CD14-positive monocyte (primary cell): ENCODE results near the gene GRIN2A. TPM values are rescaled to one million over a fixed set of nuclear protein-coding genes. Genes with fewer than 3 reads are reported as not detected.

Source experiments
- DNase-seq, 3 donors: peaks; one replicate each; pipeline ENCODE4 v3.0.0-alpha.2; 2011 to 2022
- H2AFZ ChIP-seq: 2 replicates; pipeline ENCODE4 v1.6.0; 2012; ENCODE audit warnings: mild to moderate bottlenecking, low read depth, low read length, inconsistent platforms; ENCODE audit not compliant: insufficient read depth, poor library complexity, severe bottlenecking
- H3K27ac ChIP-seq, 2 donors: 1 replicate in 1 of 2; 2 replicates in 1 of 2; pipeline ENCODE4 v1.5.1; 2012 to 2013; ENCODE audit warnings: low read length in 2 of 2, control low read depth in 1 of 2, inconsistent platforms in 1 of 2, low read depth in 1 of 2, mild to moderate bottlenecking in 1 of 2
- H3K27me3 ChIP-seq, 2 donors: one replicate each; pipeline versions ENCODE4 v1.6.0 to v1.6.1; 2011 to 2013; ENCODE audit warnings: low read length in 2 of 2; ENCODE audit not compliant: control insufficient read depth in 2 of 2, insufficient read depth in 2 of 2
- H3K36me3 ChIP-seq, 2 donors: replicated peaks in 1 of 2; 1 replicate in 1 of 2; 2 replicates in 1 of 2; pipeline versions ENCODE4 v1.5.1 to v1.6.1; 2012 to 2013; ENCODE audit warnings: low read length in 2 of 2, control low read depth in 1 of 2, inconsistent platforms in 1 of 2, mild to moderate bottlenecking in 1 of 2; ENCODE audit not compliant: insufficient read depth in 2 of 2, control insufficient read depth in 1 of 2
- H3K4me1 ChIP-seq, 2 donors: 1 replicate in 1 of 2; 2 replicates in 1 of 2; pipeline versions ENCODE4 v1.5.1 to v1.6.1; 2012 to 2013; ENCODE audit warnings: low read length in 2 of 2, control low read depth in 1 of 2, inconsistent platforms in 1 of 2, mild to moderate bottlenecking in 1 of 2, moderate library complexity in 1 of 2; ENCODE audit not compliant: insufficient read depth in 2 of 2, control insufficient read depth in 1 of 2
- H3K4me2 ChIP-seq: replicated peaks from 2 replicates; pipeline ENCODE3; 2012; ENCODE audit warnings: low read length, moderate library complexity, mild to moderate bottlenecking; ENCODE audit not compliant: poor library complexity, severe bottlenecking; ENCODE audit errors: extremely low read depth
- H3K4me3 ChIP-seq, 3 experiments: fragments of 200-600 bp in 1 of 3; sonication (generic) in 1 of 3; replicated peaks in 1 of 3; 1 replicate in 2 of 3; 2 replicates in 1 of 3; pipeline ENCODE4 v1.5.1; 2011 to 2013; ENCODE audit warnings: low read length in 3 of 3, mild to moderate bottlenecking in 3 of 3, control low read depth in 2 of 3, low read depth in 2 of 3, inconsistent platforms in 1 of 3, moderate library complexity in 1 of 3
- H3K79me2 ChIP-seq: 2 replicates; pipeline ENCODE4 v1.6.0; 2012; ENCODE audit warnings: mild to moderate bottlenecking, control low read depth, inconsistent platforms, low read length, moderate library complexity; ENCODE audit not compliant: insufficient read depth
- H3K9ac ChIP-seq: 2 replicates; pipeline ENCODE4 v1.6.0; 2017; ENCODE audit warnings: low read length, mild to moderate bottlenecking; ENCODE audit not compliant: insufficient read depth, poor library complexity, severe bottlenecking
- H3K9me3 ChIP-seq, 2 donors: replicated peaks in 1 of 2; 1 replicate in 1 of 2; 2 replicates in 1 of 2; pipeline versions ENCODE4 v1.5.1 to v1.6.1; 2012 to 2013; ENCODE audit warnings: low read length in 2 of 2, control low read depth in 1 of 2; ENCODE audit not compliant: control insufficient read depth in 1 of 2, insufficient read depth in 1 of 2
- H4K20me1 ChIP-seq: 2 replicates; pipeline ENCODE4 v1.6.0; 2012; ENCODE audit warnings: mild to moderate bottlenecking, low read length, control low read depth, moderate library complexity; ENCODE audit not compliant: insufficient read depth
- H3K27ac Mint-ChIP-seq, 7 donors: one replicate each; pipeline ENCODE4 v1.8.0; 2020; ENCODE audit warnings: mild to moderate bottlenecking in 7 of 7, mixed read lengths in 7 of 7, moderate library complexity in 6 of 7, inconsistent platforms in 2 of 7
- H3K27me3 Mint-ChIP-seq, 3 donors: one replicate each; pipeline ENCODE4 v1.8.0; 2021 to 2022; ENCODE audit warnings: low read depth in 3 of 3, mild to moderate bottlenecking in 3 of 3, mixed read lengths in 3 of 3, moderate library complexity in 3 of 3, inconsistent platforms in 1 of 3
- H3K36me3 Mint-ChIP-seq, 2 donors: one replicate each; pipeline ENCODE4 v1.8.0; 2020; ENCODE audit warnings: mixed read lengths in 2 of 2, inconsistent platforms in 1 of 2, mild to moderate bottlenecking in 1 of 2
- H3K4me1 Mint-ChIP-seq: one replicate; pipeline ENCODE4 v1.8.0; 2020; ENCODE audit warnings: mild to moderate bottlenecking, mixed read lengths
- H3K4me3 Mint-ChIP-seq, 2 donors: one replicate each; pipeline ENCODE4 v1.8.0; 2020; ENCODE audit warnings: mild to moderate bottlenecking in 2 of 2, mixed read lengths in 2 of 2, moderate library complexity in 1 of 2
- H3K9me3 Mint-ChIP-seq, 7 donors: one replicate each; pipeline ENCODE4 v1.8.0; 2020 to 2022; ENCODE audit warnings: mixed read lengths in 7 of 7, mild to moderate bottlenecking in 6 of 7, moderate library complexity in 6 of 7, inconsistent platforms in 2 of 7
- WGBS: methylation state at CpG from one replicate; pipeline ENCODE4 v1.1.5; 2013; ENCODE audit warnings: missing lambda C conversion rate; ENCODE audit not compliant: insufficient coverage; 5-methylcytosine and 5-hydroxymethylcytosine counted together
- intact Hi-C, 2 donors: fragments of 100-400 bp; cut with micrococcal nuclease; formaldehyde crosslinking; loops; one replicate each; pipeline versions ENCODE4 v1.15.0 to v1.15.1; 2023
- polyA plus RNA-seq, 3 donors: library from polyadenylated mRNA; depleted of rRNA in 1 of 3; unstranded in 2 of 3; stranded (reverse) in 1 of 3; fragments of 300-500 nt in 2 of 3; fragments of >200 nt in 1 of 3; fragmentation: Illumina TruSeq in 2 of 3; gene quantifications; 1 replicate in 2 of 3; 2 replicates in 1 of 3; pipeline ENCODE4 v1.2.3, GENCODE V29; 2012 to 2021
- TF ChIP-seq, protein P1 (sequence below): fragments of 200-600 bp; IDR thresholded peaks from one replicate; pipeline ENCODE4 v1.8.0; 2022; ENCODE audit warnings: antibody characterized with exemption, mild to moderate bottlenecking

The GRIN2A gene
- polyA plus RNA-seq, 3 donors: not detected

DNA sequence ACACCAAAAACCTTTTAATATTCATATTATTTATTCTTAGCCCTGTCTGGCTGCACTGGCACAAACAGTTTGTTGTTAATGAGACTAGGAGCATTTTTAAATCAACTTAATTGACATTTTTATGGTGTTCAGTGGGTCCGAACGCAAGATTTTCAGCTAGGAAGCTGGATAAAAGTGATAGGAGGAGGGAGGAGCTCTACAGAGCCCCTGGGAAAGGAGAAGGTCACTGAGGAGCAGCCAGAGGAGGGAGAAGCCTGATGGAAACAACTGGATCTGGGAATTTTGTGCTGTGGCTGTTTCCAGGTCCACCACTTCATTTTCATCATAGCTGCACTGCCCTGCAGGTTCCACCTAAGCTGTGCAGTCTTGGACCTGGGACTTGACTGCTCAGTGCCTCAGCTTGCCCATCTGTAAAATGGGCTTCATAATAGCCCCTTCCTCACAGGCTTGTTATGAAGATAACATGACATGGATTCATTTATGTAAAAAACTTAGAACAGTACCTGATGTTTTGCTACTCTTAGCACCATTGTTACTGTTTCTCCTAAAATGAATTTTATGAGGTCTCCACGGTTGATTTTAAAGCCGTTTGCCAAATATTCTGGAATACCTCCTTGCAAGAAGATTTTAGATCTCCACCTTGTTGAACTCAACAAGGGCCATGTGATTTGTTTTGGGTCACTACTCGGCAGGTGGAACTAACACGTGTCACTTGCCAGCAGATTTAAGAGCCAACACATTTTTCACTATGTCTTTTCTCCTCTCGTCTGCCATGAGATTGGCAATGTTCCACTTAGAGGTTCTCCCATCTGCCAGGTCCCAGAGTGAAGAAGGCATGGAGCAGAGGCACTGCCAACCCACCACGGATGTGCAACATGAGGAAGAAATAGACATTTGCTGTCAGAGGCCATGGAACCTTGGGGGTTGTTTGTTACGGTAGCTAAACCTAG is 18.7 kb upstream of the GRIN2A start:
- Histone ChIP-seq H2AFZ (no peak overlapping the region), H4K20me1 (no peaks in the 10 kb centered on the region), H3K79me2 (no peaks in the 10 kb centered on the region), H3K9ac (no peak overlapping the region), H3K36me3 (no peaks in the 10 kb centered on the region), H3K4me1 (no peaks in the 10 kb centered on the region), H3K4me2 (no peak overlapping the region), H3K4me3 (no peak overlapping the region), H3K27ac (no peak overlapping the region), H3K9me3 (peaks cover 0 to 6% of the 10 kb centered on the region in 2 donors), H3K27me3 (no peaks in the 10 kb centered on the region)
- TF ChIP-seq, protein P1, sequence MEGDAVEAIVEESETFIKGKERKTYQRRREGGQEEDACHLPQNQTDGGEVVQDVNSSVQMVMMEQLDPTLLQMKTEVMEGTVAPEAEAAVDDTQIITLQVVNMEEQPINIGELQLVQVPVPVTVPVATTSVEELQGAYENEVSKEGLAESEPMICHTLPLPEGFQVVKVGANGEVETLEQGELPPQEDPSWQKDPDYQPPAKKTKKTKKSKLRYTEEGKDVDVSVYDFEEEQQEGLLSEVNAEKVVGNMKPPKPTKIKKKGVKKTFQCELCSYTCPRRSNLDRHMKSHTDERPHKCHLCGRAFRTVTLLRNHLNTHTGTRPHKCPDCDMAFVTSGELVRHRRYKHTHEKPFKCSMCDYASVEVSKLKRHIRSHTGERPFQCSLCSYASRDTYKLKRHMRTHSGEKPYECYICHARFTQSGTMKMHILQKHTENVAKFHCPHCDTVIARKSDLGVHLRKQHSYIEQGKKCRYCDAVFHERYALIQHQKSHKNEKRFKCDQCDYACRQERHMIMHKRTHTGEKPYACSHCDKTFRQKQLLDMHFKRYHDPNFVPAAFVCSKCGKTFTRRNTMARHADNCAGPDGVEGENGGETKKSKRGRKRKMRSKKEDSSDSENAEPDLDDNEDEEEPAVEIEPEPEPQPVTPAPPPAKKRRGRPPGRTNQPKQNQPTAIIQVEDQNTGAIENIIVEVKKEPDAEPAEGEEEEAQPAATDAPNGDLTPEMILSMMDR: no peak
- no peak for DNase-seq
- H3K4me1 Mint-ChIP-seq: no peaks in the 10 kb centered on the region
- no peaks in the 10 kb centered on the region for H3K36me3 Mint-ChIP-seq
- no peak overlapping the region for H3K27ac Mint-ChIP-seq
- intact Hi-C loops: no loop called here
- H3K9me3 Mint-ChIP-seq: peaks cover 3 to 14% (median 9%) of the 10 kb centered on the region in 7 donors
- no peak overlapping the region for H3K4me3 Mint-ChIP-seq
- H3K27me3 Mint-ChIP-seq: peaks cover 4 to 16% (median 5%) of the 10 kb centered on the region in 3 donors
- WGBS: 88% methylated on average over 6 of the region's 9 CpGs

DNA sequence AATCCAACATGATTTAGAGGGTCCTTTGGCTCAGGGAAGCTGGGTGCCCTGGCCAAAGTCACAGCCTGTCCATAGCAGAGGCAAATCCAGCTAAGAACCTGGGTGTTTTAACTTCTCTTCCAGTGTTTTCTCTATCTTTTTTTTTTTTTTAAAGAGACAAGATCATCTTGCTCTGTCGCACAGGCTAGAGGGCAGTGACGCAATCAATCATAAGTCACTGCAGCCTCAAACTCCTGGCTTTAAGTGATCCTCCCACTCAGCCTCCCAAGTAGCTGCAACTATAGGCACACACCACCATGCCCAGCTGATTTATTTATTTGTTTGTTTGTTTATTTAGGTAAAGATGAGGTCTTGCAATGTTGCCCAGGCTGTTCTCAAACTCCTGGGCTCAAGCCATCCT is 14.8 kb upstream of the GRIN2A start:
- H3K27me3 Mint-ChIP-seq: peaks cover 2 to 5% (median 5%) of the 10 kb centered on the region in 3 donors

More for the DNA sequence above, 14.8 kb upstream of the GRIN2A start:
- no peaks in the 10 kb centered on the region for H3K36me3 ChIP-seq
- no peak overlapping the region for H3K4me3 ChIP-seq
- TF ChIP-seq, protein P1: no peak
- no peak overlapping the region for H3K9ac ChIP-seq
- Mint-ChIP-seq H3K9me3 (peaks cover 0 to 4% (median 0%) of the 10 kb centered on the region in 7 donors), H3K27ac (peak overlapping the region in 1 of 7 donors; percentile 46), H3K36me3 (no peaks in the 10 kb centered on the region), H3K4me1 (no peaks in the 10 kb centered on the region), H3K4me3 (no peak overlapping the region)
- H3K79me2 ChIP-seq: no peaks in the 10 kb centered on the region
- H2AFZ ChIP-seq: no peak overlapping the region
- intact Hi-C loops: no loop called here
- no peak for DNase-seq
- H3K27me3 ChIP-seq: no peaks in the 10 kb centered on the region
- no peak overlapping the region for H3K27ac ChIP-seq
- no peaks in the 10 kb centered on the region for H3K4me1 ChIP-seq
- peaks cover 0 to 4% of the 10 kb centered on the region in 2 donors for H3K9me3 ChIP-seq
- H4K20me1 ChIP-seq: no peaks in the 10 kb centered on the region
- WGBS: no CpG with 5 or more reads among the region's 2 CpGs
- no peak overlapping the region for H3K4me2 ChIP-seq
